DND-41 (cell line): Measurements from ENCODE around the gene KCTD14.

Experiments used
- CTCF ChIP-seq: IDR thresholded peaks from 2 replicates; pipeline ENCODE4 v1.5.1; 2012; ENCODE audit warnings: borderline replicate concordance, low read length, moderate library complexity, mild to moderate bottlenecking; ENCODE audit not compliant: poor library complexity, severe bottlenecking; ENCODE audit errors: extremely low read depth
- EZH2 ChIP-seq: IDR thresholded peaks from 3 replicates; pipeline ENCODE4 v1.6.1; 2012; ENCODE audit warnings: borderline replicate concordance, low read depth, mild to moderate bottlenecking, moderate library complexity, low read length, inconsistent platforms; ENCODE audit not compliant: severe bottlenecking

- no peak for TF ChIP-seq CTCF
- TF ChIP-seq EZH2: no peak
Observed at GRCh38 chr11:78040691-78041379, 17.8 kb upstream of the KCTD14 start.
